ENCODE results near the gene PDGFD. TPM values are rescaled to one million over a fixed set of nuclear protein-coding genes. Genes with fewer than 3 reads are reported as not detected.

PDGFD gene
- total and polyA plus RNA-seq, 2 donors (not counting 3 experiments of a cell fraction or from before 2014, with no cell fraction given): 6.3 to 13.1 TPM

DNA sequence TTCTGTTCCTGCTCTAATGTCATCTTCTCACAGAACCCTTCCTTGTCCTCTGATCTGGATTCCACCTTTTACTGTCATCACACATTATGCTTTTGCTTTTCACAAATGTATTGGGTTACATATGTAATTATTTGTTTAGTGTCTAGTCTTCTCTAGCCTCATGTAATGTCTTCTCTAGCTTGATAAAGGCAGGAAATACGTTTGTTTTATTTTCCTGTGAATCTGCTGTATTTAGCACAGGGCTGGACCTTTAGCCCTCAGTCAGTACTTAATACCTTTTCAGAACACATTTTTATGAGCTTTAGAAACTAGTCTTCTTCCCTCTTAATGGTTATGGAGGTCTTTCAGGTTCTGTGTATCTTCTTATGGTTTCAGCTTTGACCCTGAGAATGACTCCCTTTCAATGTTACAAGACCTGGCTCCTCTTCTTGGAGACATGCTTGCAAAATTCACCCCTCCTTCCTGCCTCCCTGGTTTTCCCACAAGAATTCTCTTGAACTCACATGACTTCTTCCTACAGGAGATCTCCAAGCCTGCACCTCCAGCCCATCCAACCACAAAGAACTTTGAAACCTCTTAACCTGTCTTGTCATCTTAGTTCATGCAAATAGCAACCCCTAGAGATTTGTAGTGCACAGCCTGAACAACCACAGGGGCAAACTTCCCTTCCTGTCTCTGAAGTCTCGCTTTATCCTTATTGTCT lies 260.2 kb downstream of the PDGFD start:
- H3K27me3 ChIP-seq (ENCODE audit: control insufficient read depth in 2 of 2, insufficient read depth in 2 of 2, low read length in 2 of 2): no peaks in the 10 kb centered on the region
- H3K9ac ChIP-seq (replicated peaks; ENCODE audit: extremely low read depth, insufficient read depth, low read length): no peak overlapping the region
- no peaks in the 10 kb centered on the region for H3K9me3 ChIP-seq (replicated peaks; ENCODE audit: control insufficient read depth, insufficient read depth, low read length)
- FAIRE-seq (no peak), DNase-seq (ENCODE audit: low read depth, low spot score) (no peak)
- no peaks in the 10 kb centered on the region for H3K36me3 ChIP-seq (ENCODE audit: control insufficient read depth in 2 of 2, extremely low read depth in 1 of 2, insufficient read depth in 2 of 2, low read length in 2 of 2)
- BruUV-seq (replicated peaks): no TSS peak
- intact Hi-C loops (cut with micrococcal nuclease): loop anchor here (10.0 kb wide), 1 partner anchor 369 kb away; no protein-coding TSS in a partner anchor
- TF ChIP-seq, protein P1, sequence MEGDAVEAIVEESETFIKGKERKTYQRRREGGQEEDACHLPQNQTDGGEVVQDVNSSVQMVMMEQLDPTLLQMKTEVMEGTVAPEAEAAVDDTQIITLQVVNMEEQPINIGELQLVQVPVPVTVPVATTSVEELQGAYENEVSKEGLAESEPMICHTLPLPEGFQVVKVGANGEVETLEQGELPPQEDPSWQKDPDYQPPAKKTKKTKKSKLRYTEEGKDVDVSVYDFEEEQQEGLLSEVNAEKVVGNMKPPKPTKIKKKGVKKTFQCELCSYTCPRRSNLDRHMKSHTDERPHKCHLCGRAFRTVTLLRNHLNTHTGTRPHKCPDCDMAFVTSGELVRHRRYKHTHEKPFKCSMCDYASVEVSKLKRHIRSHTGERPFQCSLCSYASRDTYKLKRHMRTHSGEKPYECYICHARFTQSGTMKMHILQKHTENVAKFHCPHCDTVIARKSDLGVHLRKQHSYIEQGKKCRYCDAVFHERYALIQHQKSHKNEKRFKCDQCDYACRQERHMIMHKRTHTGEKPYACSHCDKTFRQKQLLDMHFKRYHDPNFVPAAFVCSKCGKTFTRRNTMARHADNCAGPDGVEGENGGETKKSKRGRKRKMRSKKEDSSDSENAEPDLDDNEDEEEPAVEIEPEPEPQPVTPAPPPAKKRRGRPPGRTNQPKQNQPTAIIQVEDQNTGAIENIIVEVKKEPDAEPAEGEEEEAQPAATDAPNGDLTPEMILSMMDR (IDR thresholded peaks at IDR 0.05; ENCODE audit: extremely low read depth in 1 of 2, insufficient read depth in 1 of 2, low read depth in 1 of 2, low read length in 2 of 2): no peak
- TF ChIP-seq POLR2A (IDR thresholded peaks at IDR 0.05; ENCODE audit: low read depth, low read length) (no peak), MYC (IDR thresholded peaks at IDR 0.05; ENCODE audit: low read depth, low read length) (no peak)
- no peak overlapping the region for H3K4me3 ChIP-seq (replicated peaks in 1 of 3; ENCODE audit: insufficient read depth in 1 of 3, low read depth in 1 of 3, low read length in 3 of 3)
- H3K4me2 ChIP-seq (ENCODE audit: insufficient read depth, low read length): no peak overlapping the region
- peaks cover 36% of the 10 kb centered on the region for H3K4me1 ChIP-seq (ENCODE audit: control insufficient read depth, extremely low read depth, insufficient read depth, low read length)
- dilution Hi-C loops (cut with MboI; ENCODE audit: extremely low pct_ligation_motif_present, low sequenced_read_pairs): no loop called here
- ChIA-PET CTCF (interaction anchor here (1.4 kb wide), 1 partner anchor 27 kb away, joined by 3 read pairs; no protein-coding TSS in a partner anchor), POLR2A (no interaction called here)
- no peaks in the 10 kb centered on the region for H4K20me1 ChIP-seq (replicated peaks; ENCODE audit: control insufficient read depth, extremely low read depth, insufficient read depth, low read length)
- no peaks in the 10 kb centered on the region for H3K79me2 ChIP-seq (ENCODE audit: control insufficient read depth, insufficient read depth, low read length)
- no peak overlapping the region for H2AFZ ChIP-seq (ENCODE audit: low read depth, low read length)
- no peaks in the 10 kb centered on the region for H3K9me1 ChIP-seq (replicated peaks; ENCODE audit: control insufficient read depth, extremely low read depth, insufficient read depth, low read length)
- no peak overlapping the region for H3K27ac ChIP-seq (ENCODE audit: insufficient read depth, low read depth, low read length)

DNA sequence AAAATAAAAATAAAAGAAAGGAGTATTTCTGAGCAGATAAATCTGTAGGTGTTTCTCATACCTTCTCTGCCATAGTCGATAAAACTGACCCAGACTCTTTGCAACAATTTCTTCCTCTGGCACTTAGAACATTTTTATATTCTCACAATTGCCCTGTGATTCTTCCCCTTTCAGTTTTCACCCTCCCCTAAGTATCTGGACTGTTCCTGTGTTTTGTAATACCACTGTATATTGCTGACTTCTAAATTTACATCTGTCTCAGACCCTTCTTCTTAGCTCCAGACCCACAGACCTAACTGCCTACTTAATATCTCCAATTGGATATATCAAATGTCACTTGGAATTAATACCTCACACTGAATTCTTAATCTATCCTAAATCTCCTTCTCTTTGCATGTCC lies 261.0 kb downstream of the PDGFD start:
- no peaks in the 10 kb centered on the region for H3K36me3 ChIP-seq (ENCODE audit: control insufficient read depth in 2 of 2, extremely low read depth in 1 of 2, insufficient read depth in 2 of 2, low read length in 2 of 2)
- H3K9me3 ChIP-seq (replicated peaks; ENCODE audit: control insufficient read depth, insufficient read depth, low read length): no peaks in the 10 kb centered on the region
- TF ChIP-seq, protein P1 (IDR thresholded peaks at IDR 0.05; ENCODE audit: extremely low read depth in 1 of 2, insufficient read depth in 1 of 2, low read depth in 1 of 2, low read length in 2 of 2): no peak
- TF ChIP-seq POLR2A (IDR thresholded peaks at IDR 0.05; ENCODE audit: low read depth, low read length) (no peak), JUN (IDR thresholded peaks at IDR 0.05; ENCODE audit: borderline replicate concordance, insufficient read depth, insufficient read length, low read depth) (no peak), FOS (IDR thresholded peaks at IDR 0.05; ENCODE audit: borderline replicate concordance, insufficient read depth, low read length) (no peak), MYC (IDR thresholded peaks at IDR 0.05; ENCODE audit: low read depth, low read length) (no peak), POLR2AphosphoS5 (IDR thresholded peaks at IDR 0.05; ENCODE audit: insufficient read depth, low read depth, low read length) (no peak), GATA2 (IDR thresholded peaks at IDR 0.05; ENCODE audit: insufficient read depth, insufficient read length, low read depth, low read length) (no peak), EZH2 (IDR thresholded peaks at IDR 0.05; ENCODE audit: borderline replicate concordance, low read depth, low read length, severe bottlenecking) (no peak)
- TF ChIP-seq, protein P2, sequence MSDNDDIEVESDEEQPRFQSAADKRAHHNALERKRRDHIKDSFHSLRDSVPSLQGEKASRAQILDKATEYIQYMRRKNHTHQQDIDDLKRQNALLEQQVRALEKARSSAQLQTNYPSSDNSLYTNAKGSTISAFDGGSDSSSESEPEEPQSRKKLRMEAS (IDR thresholded peaks at IDR 0.05; ENCODE audit: insufficient read depth, insufficient read length): no peak
- H3K4me1 ChIP-seq (ENCODE audit: control insufficient read depth, extremely low read depth, insufficient read depth, low read length): peaks cover 28% of the 10 kb centered on the region
- ChIA-PET POLR2A (no interaction called here), CTCF (interaction anchor here (1.4 kb wide), 1 partner anchor 28 kb away, joined by 3 read pairs; no protein-coding TSS in a partner anchor)
- H3K9ac ChIP-seq (replicated peaks; ENCODE audit: extremely low read depth, insufficient read depth, low read length): no peak overlapping the region
- dilution Hi-C loops (cut with MboI; ENCODE audit: extremely low pct_ligation_motif_present, low sequenced_read_pairs): no loop called here
- no peaks in the 10 kb centered on the region for H3K9me1 ChIP-seq (replicated peaks; ENCODE audit: control insufficient read depth, extremely low read depth, insufficient read depth, low read length)
- FAIRE-seq (no peak), DNase-seq (ENCODE audit: low read depth, low spot score) (no peak)
- intact Hi-C loops (cut with micrococcal nuclease): loop anchor here (10.0 kb wide), 1 partner anchor 368 kb away; no protein-coding TSS in a partner anchor
- no peak overlapping the region for H2AFZ ChIP-seq (ENCODE audit: low read depth, low read length)
- no peak overlapping the region for H3K27ac ChIP-seq (ENCODE audit: insufficient read depth, low read depth, low read length)
- H3K4me2 ChIP-seq (ENCODE audit: insufficient read depth, low read length): no peak overlapping the region
- H3K79me2 ChIP-seq (ENCODE audit: control insufficient read depth, insufficient read depth, low read length): no peaks in the 10 kb centered on the region
- BruUV-seq (replicated peaks): no TSS peak
- no peak overlapping the region for H3K4me3 ChIP-seq (replicated peaks in 1 of 3; ENCODE audit: insufficient read depth in 1 of 3, low read depth in 1 of 3, low read length in 3 of 3)
- H4K20me1 ChIP-seq (replicated peaks; ENCODE audit: control insufficient read depth, extremely low read depth, insufficient read depth, low read length): no peaks in the 10 kb centered on the region
- no peaks in the 10 kb centered on the region for H3K27me3 ChIP-seq (ENCODE audit: control insufficient read depth in 2 of 2, insufficient read depth in 2 of 2, low read length in 2 of 2)

Data from endothelial cell of umbilical vein (primary cell).